GM18861 (cell line): ENCODE data around the gene SV2B.

Source experiments
- ATAC-seq: cut with Tn5 transposase; IDR thresholded peaks from one replicate; pipeline ENCODE4 v1.9.1; 2021; ENCODE audit not compliant: unreplicated experiment

The SV2B gene

DNA sequence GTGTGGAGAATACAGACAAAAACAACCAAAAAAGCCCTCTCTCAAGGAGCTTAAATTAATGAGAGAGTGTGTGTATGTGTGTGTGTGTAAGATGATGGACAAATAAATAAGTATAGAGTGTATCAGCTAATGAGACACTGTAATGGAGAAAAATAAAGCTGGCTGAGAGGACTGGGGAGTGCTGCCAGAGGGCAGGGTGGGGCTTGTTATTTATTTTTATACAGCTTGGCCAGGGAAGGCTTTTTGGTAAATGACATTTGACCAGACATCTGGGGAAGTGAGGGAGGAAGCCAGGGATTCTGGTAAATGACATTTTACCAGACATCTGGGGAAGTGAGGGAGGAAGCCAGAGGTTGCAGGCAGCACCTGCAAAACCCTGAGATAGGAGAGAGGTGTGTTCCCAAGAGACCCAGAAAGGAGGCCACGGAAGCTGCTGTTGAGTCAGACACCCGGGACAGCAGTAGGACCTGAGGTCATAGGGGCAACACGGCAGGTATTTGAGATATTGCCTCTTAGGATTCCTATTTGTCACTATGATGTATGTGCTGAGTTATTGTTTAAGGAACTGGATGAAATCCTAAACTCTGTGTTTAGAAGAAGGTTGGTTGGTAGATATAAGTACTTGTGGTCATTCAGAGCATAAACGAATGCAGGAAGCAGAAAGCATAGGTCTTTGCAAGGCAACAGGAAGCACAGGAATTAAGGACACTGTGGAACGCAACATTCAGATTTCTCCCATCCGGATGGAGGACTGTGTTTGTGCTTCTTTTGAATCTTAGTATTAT is 2.7 kb downstream of the SV2B start:
- no peak for ATAC-seq

DNA sequence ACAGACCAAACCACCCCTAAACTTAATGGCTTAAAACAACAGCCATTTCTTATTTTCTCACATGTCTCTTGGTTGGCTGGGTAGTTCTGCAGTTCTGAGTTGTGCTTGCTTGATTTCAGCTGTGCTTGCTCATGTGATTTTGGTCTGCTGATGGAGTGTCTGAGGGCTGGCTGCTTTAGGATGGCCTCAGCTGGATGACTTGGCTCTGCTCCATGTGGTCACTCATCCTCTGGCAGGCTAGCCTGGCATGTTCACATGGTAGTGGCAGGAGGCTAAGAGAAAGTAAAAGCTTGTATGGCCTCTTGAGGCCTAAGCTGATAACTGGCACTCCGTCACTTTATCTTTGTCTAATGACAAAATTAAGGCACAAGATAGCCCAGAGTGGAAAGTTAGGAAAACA is 4.1 kb downstream of the SV2B start:
- no peak for ATAC-seq

- ATAC-seq = no peak
These were observed 8.4 kb downstream of the SV2B start for GRCh38 chr15:91108421-91108820.

DNA sequence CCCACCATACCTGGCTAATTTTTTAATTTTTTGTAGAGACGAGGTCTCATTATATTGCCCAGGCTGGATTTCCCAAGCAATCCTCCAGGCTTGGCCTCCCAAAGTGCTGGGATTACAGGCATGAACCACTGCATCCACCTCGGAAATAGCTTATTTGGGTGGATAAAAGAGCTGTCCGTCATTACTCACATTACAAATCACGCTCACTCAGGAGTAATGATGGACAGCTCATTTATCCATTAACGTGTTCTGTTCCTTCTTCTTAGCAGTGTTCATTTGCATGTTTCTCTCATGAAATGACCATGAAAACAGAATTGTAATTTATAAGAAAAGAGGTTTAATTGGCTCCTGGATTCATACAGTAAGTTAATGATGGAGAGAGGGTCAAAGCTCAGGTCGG is 9.8 kb downstream of the SV2B start:
- no peak for ATAC-seq

- no peak for ATAC-seq
These were observed 10.3 kb downstream of the SV2B start for GRCh38 chr15:91110407-91110806.

- ATAC-seq = no peak
These were observed 13.0 kb downstream of the SV2B start for GRCh38 chr15:91113030-91113429.

DNA sequence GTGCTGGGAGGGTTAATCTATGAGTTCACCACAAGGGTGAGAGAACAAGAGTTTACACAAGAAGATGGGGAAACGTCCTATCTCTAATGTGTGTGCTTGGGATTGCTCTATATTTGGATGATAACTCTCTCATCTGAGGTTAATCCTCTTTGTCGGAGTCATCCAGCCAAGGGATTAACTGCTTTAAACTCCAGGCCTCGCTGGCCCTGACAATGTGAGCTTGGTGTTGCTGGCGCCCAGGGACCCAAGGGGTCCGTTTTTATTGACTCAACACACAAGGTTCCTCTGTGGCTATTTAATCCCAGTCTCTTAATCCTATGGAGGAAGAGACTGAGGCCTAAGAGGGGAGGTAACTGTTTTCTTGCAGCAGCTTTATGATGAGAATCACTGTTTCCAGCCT is 14.2 kb downstream of the SV2B start:
- no peak for ATAC-seq

DNA sequence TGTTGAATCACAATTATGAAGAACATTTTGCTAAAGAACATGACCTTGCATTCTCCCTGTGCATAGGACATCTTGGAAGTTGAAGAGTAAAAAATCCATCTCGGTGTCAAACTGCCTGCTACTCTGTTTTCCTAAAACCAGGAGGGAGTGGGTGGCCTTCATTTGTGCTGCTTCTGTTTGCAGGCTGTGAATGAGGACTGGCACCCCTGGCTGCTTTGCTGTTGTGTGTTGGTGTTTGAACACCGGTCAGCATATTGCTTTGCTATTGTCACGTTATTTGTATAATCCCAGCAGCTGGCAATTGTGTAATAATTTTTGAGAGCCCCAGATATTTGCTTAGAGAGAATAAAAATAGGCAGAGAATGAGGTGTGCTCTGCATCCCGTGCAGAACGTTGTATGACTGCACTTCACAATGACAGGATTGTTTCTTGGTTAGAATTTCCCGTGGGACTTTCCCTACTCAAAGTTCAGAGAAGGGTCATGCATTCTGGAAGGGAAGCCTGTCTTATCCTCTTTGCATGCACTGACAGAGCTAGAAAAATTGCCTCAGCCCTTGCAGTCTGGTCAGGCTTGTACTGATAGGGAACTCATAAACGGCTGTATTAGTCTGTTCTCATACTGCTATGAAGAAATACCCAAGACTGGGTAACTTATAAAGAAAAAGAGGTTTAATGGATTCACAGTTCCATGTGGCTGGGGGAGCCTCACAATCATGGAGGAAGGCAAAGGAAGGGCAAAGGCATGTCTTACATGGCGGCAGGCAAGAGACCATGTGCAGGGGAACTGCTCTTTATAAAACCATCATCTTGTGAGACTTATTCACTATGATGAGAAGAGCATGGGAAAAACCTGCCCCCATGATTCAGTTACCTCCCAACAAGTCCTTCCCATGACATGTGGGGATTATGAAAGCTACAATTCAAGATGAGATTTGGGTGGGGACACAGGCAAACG is 16.3 kb downstream of the SV2B start:
- peak; percentile 98 for ATAC-seq

DNA sequence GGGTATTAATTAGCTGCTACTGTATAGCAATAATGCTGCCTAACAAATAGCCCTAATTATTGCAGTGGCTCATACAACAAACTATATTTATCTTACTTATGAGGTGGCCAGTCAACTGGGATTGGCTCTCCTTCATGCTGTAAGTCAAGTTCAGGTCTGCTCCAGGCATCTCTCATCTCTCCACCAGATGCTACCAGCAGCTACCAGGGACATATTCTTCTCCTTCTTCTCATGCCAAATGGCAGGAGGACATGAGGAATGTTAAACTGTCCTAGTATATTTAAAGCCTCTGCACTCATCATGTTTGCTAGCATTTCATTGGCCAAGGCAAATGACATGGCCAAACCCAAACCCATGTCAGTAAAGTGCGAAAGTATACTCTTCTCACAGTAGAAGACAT is 17.3 kb downstream of the SV2B start:
- no peak for ATAC-seq

- ATAC-seq = no peak
These were observed 18.9 kb downstream of the SV2B start for GRCh38 chr15:91118817-91119590.

- ATAC-seq = no peak
These were observed 22.2 kb downstream of the SV2B start for GRCh38 chr15:91122296-91122695.

DNA sequence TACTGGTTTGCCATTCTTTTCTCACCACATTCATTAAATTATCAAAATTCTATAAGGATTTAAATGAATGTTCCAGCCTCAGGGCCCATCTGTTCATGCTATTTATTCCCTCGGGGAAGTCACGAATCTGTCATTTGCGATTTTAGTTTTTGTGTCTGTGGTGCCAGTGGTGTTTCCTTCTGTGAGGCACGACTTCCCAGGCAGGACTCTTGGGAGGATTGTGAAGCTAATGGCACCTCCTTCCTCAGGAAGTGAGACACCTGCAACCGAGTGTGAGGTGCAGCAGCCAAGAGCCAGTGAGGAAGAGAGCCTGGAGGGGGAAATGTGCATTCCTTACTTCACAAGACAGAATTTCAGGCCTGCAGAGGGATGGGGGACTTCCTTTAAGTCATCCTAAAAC is 24.1 kb downstream of the SV2B start:
- no peak for ATAC-seq

DNA sequence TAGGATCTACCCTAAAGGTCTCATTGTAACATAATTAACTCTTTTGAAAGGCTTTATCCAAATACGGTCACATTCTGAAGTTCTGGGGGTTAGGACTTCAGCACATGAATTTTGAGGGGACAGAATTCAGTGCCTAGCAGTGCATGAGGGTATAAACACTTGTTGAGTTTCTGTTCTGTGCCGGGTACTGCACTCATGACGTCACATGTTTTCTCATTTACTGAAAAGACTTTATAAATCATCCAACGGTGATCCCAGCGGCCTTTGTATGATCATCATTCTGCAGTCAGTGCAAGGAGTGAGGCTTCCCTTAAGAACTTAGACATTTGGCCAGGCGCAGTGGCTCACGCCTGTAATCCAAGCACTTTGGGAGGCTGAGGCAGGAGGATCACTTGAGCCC is 25.1 kb downstream of the SV2B start:
- no peak for ATAC-seq

DNA sequence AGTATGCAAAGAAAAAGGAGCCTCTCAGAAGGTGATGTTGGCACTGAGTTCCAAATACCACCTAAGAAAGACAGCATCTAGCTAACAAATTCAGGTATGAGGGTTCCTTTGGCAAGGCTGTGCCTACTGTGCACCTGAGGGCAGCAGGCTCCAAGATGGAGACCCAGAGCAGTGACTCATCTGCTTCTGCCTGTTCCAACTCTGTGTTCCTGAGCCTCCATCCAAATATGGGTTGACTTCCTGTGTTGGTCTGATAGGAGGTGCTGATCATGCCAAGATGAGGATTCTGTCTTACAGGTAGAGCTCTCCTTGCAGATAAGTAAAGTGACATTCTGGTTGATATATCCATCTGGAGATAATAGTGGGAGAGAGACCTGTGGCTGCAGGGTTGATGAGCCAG is 26.0 kb downstream of the SV2B start:
- no peak for ATAC-seq

DNA sequence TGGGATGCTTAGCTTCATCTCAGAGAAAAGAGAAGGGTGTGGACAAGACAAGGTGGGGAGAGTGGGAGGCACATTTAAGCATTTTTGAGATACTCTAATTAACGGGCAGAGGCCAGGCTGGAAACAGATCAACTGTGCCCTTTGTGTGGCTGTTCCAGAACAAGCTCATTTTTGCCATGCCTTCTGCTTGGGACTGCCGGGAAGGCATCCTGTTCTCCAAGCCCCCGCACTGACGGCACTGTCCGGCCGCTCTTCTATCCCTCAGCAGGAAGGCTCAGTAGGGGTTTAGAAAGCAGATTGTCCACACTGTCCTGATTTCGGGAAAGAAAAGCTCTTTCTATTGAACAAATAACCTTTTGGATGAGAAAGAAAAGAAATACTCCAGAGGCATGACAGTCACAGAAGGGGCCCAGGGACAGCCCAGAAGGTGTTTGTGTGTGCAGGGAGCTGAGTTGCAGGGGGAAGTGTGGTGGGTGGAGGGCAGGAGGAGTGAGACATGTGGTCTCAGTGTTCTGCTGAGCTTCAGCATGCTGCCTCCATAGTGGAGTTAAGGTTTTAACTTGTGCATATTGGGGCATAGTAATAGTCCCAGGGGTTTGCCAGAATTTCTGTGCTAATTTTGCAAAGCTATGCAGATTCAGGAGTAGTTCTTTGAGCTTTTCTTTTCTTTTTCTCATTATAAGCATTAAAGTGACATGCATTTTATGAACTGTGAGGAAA is 27.3 kb downstream of the SV2B start:
- no peak for ATAC-seq

GRCh38 chr15:91128016-91128415 is 28.0 kb downstream of the SV2B start:
- no peak for ATAC-seq

GRCh38 chr15:91129436-91129835 is 29.4 kb downstream of the SV2B start:
- no peak for ATAC-seq

DNA sequence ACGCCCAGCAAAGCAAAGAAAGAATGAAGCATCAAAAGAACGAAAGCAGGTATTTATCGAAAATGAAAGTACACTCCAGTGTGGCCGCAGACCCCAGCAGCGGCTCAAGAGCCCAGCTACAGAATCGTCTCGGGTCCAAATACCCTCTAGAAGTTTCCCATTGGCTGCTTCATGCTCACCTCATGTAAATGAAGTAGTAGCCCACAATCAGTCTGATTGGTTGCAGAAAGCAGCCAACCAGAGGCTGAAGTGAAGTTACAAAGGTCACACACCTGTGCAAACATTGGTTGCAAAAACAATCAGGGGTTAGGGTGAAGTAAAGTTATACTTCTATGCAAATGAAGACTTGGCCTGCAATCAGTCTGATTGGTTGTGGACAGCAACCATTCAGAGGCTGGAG is 32.0 kb downstream of the SV2B start:
- ATAC-seq = no peak

DNA sequence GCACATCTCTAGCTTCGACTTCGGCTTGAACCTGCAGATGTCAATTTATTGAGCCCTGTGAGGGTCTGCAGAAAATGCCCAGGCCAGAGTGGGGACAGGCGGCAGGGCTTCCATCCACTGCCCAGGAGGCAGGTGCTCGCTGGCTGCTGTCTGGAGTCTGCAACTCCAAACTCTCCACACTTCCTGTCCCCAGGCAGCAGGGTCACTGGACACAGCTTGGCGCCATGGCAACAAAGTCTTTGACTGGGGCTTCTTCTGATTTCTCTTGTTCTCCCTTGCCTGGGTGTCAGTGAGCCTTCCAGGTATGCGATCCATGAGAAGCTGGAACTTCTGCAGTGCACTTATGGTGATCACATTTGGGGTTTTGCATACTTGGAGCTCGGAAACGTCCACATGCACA is 33.5 kb downstream of the SV2B start:
- no peak for ATAC-seq

GRCh38 chr15:91135201-91136130 is 35.4 kb downstream of the SV2B start:
- ATAC-seq = no peak
